Bronchial epithelial cell (primary cell): ENCODE results near the gene SPAST. TPM values are rescaled to one million over a fixed set of nuclear protein-coding genes. Genes with fewer than 3 reads are reported as not detected.
A peak's percentile ranks its signal among the peaks of the same experiment; 100 is the strongest.
"Not testable (repeated sequence)": the region's sequence is repeated elsewhere in the genome, so short reads cannot be mapped to it uniquely, and the experiment has no call there.

Source experiments
- DNase-seq: peaks from one replicate; pipeline ENCODE4 v3.0.0-alpha.2; 2010; ENCODE audit warnings: low read depth
- FAIRE-seq: peaks from 2 replicates; lab custom pipeline; 2011; peaks lifted over from hg19 to GRCh38; lab: Jason Lieb, UNC
- H3K27me3 ChIP-seq: 2 replicates; pipeline ENCODE4 v1.5.1; 2011; ENCODE audit warnings: low read length; ENCODE audit not compliant: control insufficient read depth, insufficient read depth
- H3K36me3 ChIP-seq: 2 replicates; pipeline ENCODE4 v1.5.1; 2011; ENCODE audit warnings: low read length; ENCODE audit not compliant: control insufficient read depth, insufficient read depth
- H3K4me3 ChIP-seq: 2 replicates; pipeline ENCODE4 v1.5.1; 2011; ENCODE audit warnings: mild to moderate bottlenecking, low read depth, low read length, control low read depth
- CTCF ChIP-seq: IDR thresholded peaks from 2 replicates; pipeline ENCODE4 v1.5.1; 2011; ENCODE audit warnings: mild to moderate bottlenecking, moderate library complexity, low read length, control low read depth, inconsistent platforms; ENCODE audit not compliant: insufficient read depth, severe bottlenecking
- total RNA-seq: library from RNA; depleted of rRNA; stranded (reverse); fragments of >200 nt; gene quantifications from 2 replicates; pipeline ENCODE4 v1.2.1, GENCODE V29; 2014

SPAST gene
- total RNA-seq, 1 donor from 2014 or later: 25.5 TPM

- DNase-seq (no peak), FAIRE-seq (no peak)
- no peak overlapping the region for H3K4me3 ChIP-seq
- H3K36me3 ChIP-seq: no peaks in the 10 kb centered on the region
- no peak for TF ChIP-seq CTCF
- H3K27me3 ChIP-seq: no peaks in the 10 kb centered on the region
Measured at GRCh38 chr2:32119161-32119560, 55.8 kb downstream of the SPAST start.

GRCh38 chr2:32124660-32125059 lies 61.3 kb downstream of the SPAST start:
- H3K4me3 ChIP-seq: no peak overlapping the region
- TF ChIP-seq CTCF: no peak
- FAIRE-seq (no peak), DNase-seq (no peak)
- no peaks in the 10 kb centered on the region for H3K27me3 ChIP-seq
- no peaks in the 10 kb centered on the region for H3K36me3 ChIP-seq

- Histone ChIP-seq H3K36me3 (no peaks in the 10 kb centered on the region), H3K27me3 (no peaks in the 10 kb centered on the region), H3K4me3 (no peak overlapping the region)
- no peak for FAIRE-seq
- DNase-seq: no peak
- TF ChIP-seq CTCF: no peak
Measured at GRCh38 chr2:32128636-32129035, 65.3 kb downstream of the SPAST start.

GRCh38 chr2:32129086-32129485 lies 65.7 kb downstream of the SPAST start:
- no peaks in the 10 kb centered on the region for H3K27me3 ChIP-seq
- H3K36me3 ChIP-seq: no peaks in the 10 kb centered on the region
- TF ChIP-seq CTCF: no peak
- H3K4me3 ChIP-seq: no peak overlapping the region
- FAIRE-seq (no peak), DNase-seq (no peak)

- Histone ChIP-seq H3K27me3 (no peaks in the 10 kb centered on the region), H3K4me3 (no peak overlapping the region), H3K36me3 (no peaks in the 10 kb centered on the region)
- FAIRE-seq (no peak), DNase-seq (peak; percentile 76)
- peak; percentile 16 for TF ChIP-seq CTCF
Measured at GRCh38 chr2:32135409-32135808, 72.1 kb downstream of the SPAST start.

GRCh38 chr2:32136097-32136496 lies 72.7 kb downstream of the SPAST start:
- Histone ChIP-seq H3K4me3 (no peak overlapping the region), H3K27me3 (no peaks in the 10 kb centered on the region), H3K36me3 (no peaks in the 10 kb centered on the region)
- no peak for DNase-seq
- TF ChIP-seq CTCF: no peak
- no peak for FAIRE-seq

- not testable (repeated sequence) for FAIRE-seq, H3K27me3 ChIP-seq, DNase-seq, H3K4me3 ChIP-seq, H3K36me3 ChIP-seq
Measured at GRCh38 chr2:32151544-32151943, 88.2 kb downstream of the SPAST start.
